GM12891 (cell line): Measurements from ENCODE around the gene SMAD2.

Source experiments
- POLR2A ChIP-seq: IDR thresholded peaks from 2 replicates; pipeline ENCODE4 v1.6.1; 2011; ENCODE audit warnings: low read depth, low read length, control low read depth
- POLR2AphosphoS5 ChIP-seq: IDR thresholded peaks from 2 replicates; pipeline ENCODE4 v1.6.1; 2011; ENCODE audit warnings: low read depth, low read length, control low read depth
- POU2F2 ChIP-seq: IDR thresholded peaks from 2 replicates; pipeline ENCODE4 v1.6.1; 2011; ENCODE audit warnings: low read depth, mild to moderate bottlenecking, control low read depth, low read length, moderate library complexity
- TAF1 ChIP-seq: IDR thresholded peaks from 2 replicates; pipeline ENCODE4 v1.6.1; 2011; ENCODE audit warnings: low read depth, low read length, control low read depth

DNA sequence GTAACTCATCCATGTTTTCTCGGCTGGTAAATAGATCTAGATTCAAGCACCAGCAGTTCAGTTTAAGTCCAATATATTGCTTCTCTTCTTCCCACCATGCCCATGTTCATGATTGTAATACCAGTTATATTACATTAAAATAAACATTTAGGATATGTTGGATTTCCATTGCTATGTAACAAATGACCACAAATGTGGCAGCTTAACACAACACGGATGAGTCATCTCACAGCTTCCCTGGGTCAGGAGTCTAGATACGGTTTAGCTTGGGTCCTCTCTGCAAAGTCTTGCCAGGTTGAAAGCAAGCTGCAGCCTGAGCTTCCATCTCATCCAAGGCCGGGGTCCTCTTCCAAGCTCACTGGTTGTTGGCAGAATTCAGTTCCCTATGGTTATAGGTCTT is 39.4 kb upstream of the SMAD2 start:
- TF ChIP-seq POLR2AphosphoS5: no peak
- TF ChIP-seq TAF1: no peak
- TF ChIP-seq POU2F2: no peak
- no peak for TF ChIP-seq POLR2A
